Renal pelvis (tissue), 4 donors: ENCODE results near the gene EYS. TPM values are rescaled to one million over a fixed set of nuclear protein-coding genes. Genes with fewer than 3 reads are reported as not detected.
"Not testable (repeated sequence)": the region's sequence is repeated elsewhere in the genome, so short reads cannot be mapped to it uniquely, and the experiment has no call there.

ENCODE experiments used
- DNase-seq: peaks from one replicate; pipeline ENCODE4 v3.0.0-alpha.2; 2013
- polyA plus RNA-seq, 3 donors: library from polyadenylated mRNA; unstranded; fragments of 120-200 nt; gene quantifications; one replicate each; pipeline ENCODE4 v1.2.1, GENCODE V29; 2013; ENCODE audit not compliant: insufficient read length in 3 of 3

EYS gene
- polyA plus RNA-seq, 3 donors = 0.50 to 1.2 (median 0.82) TPM

DNA sequence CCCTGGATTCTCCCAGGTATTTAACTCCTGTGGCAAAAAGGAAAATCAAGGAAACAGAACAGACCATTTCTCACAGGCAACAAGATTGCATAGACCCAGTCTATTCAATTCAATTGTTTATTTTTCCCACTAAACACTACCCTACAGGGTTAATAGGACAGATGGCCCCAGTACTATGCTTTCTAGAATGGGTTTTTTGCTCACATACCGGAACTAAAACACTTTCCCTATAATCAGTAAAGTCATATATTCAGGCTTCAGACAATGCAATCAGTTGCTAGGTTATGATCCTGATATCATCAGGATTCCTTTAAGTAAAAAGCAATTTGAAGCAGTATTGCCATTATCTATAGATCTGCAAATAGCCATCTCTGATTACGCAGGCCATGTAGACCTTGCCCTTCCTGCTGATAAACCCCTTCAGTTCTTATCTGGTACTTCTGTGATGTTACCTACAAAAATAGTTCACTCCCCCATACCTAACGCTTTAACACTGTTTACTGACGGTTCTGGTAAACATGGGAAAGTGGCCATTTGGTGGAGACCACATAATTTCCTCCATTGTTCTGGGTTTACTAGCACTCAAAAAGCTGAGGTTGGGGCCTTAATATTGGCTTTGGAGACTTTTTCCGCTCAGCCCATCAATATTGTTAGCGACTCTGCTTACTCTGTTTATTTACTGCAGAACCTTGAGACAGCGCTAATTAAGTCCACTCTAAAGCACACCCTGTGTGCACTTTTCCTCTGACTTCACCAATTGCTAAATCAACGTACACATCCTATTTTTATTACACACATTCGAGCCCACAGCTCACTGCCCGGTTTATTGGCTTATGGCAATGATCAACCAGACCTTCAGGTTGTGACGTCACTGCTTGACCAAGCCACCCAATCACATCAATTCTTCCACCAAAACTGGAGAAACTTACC, 1405.5 kb downstream of the EYS start:
- no peak for DNase-seq

- no peak for DNase-seq
Measured at GRCh38 chr6:64299176-64299575, 1407.8 kb downstream of the EYS start.

GRCh38 chr6:64294034-64294433, 1413.0 kb downstream of the EYS start:
- DNase-seq = no peak

- DNase-seq = no peak
Measured at GRCh38 chr6:64293298-64293697, 1413.7 kb downstream of the EYS start.

GRCh38 chr6:64290867-64291266, 1416.2 kb downstream of the EYS start:
- DNase-seq = no peak

GRCh38 chr6:64289931-64290330, 1417.1 kb downstream of the EYS start:
- DNase-seq = no peak

GRCh38 chr6:64288351-64288750, 1418.7 kb downstream of the EYS start:
- no peak for DNase-seq

DNA sequence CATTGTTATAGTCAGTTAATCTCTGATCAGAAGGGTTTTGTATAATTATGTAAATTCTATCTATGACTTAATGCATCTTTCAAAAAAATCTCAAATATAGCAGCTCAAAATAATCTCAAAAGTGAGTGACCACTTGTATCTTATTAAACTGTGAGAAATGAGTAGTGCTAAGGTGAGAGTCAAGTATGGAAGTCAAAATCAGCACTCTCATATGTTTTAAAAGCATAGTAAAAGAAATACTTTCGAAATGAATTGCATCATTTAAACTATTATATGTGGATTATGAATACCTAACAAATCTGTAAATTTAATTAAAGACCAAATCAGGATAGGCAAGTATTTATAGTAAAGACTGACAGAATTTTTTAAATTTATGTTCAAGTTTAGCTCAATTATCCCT, 1425.9 kb downstream of the EYS start:
- no peak for DNase-seq

DNA sequence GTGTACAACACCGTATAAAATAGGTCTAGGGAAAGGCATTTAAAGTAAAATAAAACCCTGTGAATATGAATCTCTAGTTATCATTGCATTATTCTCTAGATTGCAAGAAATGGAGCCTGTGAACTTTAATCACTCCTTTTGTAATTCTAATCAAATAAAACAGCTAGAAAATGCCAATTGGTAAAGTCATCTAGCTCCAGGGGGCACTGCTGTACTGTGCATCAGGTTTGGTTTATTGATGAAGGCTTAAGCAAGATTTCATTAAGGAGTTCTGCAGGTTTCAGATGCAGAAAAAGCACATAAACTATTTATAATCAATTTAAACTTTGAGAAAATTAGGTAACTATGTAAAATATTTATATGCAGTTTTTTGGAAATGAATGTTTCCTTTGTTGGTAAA, 1426.5 kb downstream of the EYS start:
- peak; percentile 1 for DNase-seq

GRCh38 chr6:64270083-64270482, 1436.9 kb downstream of the EYS start:
- no peak for DNase-seq

- peak; percentile 8 for DNase-seq
Measured at GRCh38 chr6:64266351-64266821, 1440.6 kb downstream of the EYS start.

DNA sequence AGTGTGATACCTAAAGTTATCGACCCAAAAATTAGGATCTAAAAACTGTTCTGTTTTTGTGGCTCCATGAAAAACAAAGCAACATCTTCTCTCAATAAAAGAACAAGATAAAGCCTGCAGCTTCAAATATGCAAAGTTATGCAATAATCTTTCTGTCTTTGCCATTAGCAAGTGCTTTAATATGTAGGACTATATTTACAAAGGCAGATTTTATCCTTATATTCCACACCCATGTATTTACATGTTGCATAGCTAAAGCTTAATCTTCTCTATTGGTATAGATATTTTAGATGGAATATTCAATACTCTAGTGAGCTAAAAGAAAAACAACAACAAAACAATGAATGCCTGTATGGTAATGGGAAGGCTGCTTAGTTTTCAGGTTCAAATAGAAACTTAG, 1443.2 kb downstream of the EYS start:
- no peak for DNase-seq

DNA sequence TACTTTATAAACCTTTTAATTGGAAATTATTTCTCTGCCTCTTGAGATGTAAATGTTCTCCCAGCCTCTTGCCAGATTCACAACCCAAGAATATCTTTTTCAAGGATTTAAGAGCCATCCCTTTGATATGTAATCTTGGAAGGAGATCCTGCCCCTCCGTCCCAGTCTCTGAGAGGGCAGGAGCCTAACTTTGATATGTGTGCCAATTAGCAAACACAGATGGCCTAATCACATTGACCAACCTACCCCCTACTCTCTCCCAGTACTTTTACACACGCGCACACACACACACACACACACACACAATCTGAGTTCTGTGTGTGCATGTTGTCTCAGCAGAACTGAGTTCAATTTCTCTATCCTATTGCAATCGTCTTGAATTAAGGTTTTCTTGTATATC, 1447.7 kb downstream of the EYS start:
- no peak for DNase-seq

DNA sequence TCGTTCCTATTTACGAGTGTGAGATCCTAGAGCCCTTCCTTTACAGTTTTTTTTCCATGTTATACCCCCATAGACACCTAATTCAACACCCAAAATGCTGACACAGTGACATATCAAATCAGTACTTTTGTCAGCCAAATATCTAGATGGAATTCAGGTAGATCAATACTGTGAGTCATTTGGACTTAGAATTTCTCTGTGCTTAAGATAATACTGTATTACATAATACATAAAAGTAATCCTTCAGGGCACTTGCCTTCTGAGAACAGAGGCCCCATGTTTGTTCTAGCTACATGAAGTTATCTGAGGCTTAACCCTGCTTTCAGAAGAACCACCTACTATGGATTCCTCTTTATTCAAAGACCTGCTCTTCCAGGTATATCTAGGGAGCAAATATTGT, 1448.3 kb downstream of the EYS start:
- no peak for DNase-seq

- no peak for DNase-seq
Measured at GRCh38 chr6:64258302-64258701, 1448.7 kb downstream of the EYS start.

DNA sequence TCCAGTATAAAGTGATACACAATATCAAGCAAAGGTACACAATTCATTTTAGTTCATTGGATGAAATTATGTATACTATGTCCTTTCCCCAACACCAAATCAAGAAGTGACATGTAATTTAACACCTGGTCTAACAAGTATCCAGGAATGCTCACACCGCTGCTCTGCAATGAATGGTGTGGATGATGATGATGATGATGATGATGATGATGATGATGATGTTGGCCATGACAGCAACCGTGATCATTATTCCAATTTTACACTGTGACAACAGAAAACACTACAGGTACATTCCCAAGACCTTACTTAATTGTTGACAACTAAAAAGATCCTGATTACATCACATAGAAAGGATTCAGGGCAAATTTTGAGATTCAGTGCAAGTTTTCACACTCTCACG, 1449.4 kb downstream of the EYS start:
- DNase-seq = no peak

GRCh38 chr6:64256483-64256882, 1450.5 kb downstream of the EYS start:
- DNase-seq = no peak

- no peak for DNase-seq
Measured at GRCh38 chr6:64255000-64255399, 1452.0 kb downstream of the EYS start.

GRCh38 chr6:64254558-64254957, 1452.5 kb downstream of the EYS start:
- no peak for DNase-seq

DNA sequence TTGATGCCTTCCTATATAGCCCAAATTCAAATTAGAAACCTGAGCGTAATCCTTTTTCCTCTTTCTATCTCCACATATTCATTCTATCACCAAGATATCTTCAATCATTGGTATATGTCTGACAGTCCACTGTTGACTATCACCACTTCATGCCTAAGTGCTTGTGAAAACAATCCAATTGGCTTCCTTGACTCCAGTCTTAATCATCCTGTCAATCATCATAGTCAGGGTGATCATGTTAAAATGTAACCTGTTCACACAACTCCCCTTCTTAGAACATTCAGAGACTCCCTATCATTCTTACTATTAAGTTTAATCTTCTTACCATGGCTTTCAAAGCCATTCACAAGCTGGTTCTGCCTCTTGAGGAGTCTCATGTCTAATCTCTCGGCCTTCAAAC, 1454.8 kb downstream of the EYS start:
- DNase-seq = no peak

DNA sequence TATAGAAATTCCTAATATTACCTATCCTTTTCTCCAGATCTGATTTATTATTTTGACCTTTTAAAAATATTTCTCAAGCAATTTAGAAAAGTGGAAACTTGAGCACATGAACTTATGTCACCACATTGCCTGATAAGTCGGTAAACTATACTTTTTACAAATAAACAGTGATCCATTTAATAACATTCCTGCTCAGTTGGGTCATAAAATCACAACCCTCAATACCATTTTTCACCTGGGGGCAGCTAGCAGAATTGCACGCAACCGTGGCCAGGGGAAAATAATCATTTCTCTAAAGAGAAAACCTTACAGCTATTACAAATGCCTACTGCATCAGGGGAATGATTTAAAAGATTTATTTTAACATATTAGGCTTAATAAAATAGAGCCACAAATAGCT, 1456.9 kb downstream of the EYS start:
- DNase-seq = no peak

GRCh38 chr6:64249115-64249514, 1457.9 kb downstream of the EYS start:
- no peak for DNase-seq

- DNase-seq = no peak
Measured at GRCh38 chr6:64243618-64244017, 1463.4 kb downstream of the EYS start.

DNA sequence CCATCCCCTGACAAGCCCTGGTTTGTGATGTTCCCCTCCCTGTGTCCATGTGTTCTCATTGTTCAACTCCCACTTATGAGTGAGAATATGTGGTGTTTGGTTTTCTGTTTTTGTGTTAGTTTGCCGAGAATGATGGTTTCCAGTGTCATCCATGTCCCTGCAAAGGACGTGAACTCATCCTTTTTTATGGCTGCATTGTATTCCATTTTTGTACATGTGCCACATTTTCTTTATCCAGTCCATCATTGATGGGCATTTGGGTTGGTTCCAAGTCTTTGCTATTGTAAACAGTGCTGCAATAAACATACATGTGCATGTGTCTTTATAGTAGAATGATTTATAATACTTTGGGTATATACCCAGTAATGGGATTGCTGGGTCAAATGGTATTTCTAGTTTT, 1468.1 kb downstream of the EYS start:
- DNase-seq = not testable (repeated sequence)
